Stimulated activated memory B cell treated with anti-CD40 and anti-IgM and Interleukin-4, amounts not matched to agents 10 μg/mL and 1 μg/mL and 100 μg/mL, for 72 hours (primary cell): Measurements from ENCODE around the gene SERPINB10.

Source experiments
- ATAC-seq: fragments of 150-1000 bp; cut with Tn5 transposase; 2 replicates; pipeline ENCODE4 v1.10.0; 2021
- H3K27ac Mint-ChIP-seq: one replicate; pipeline ENCODE4 v1.8.0; 2022; ENCODE audit warnings: mild to moderate bottlenecking, mixed read lengths
- H3K27me3 Mint-ChIP-seq: one replicate; pipeline ENCODE4 v1.8.0; 2022; ENCODE audit warnings: mixed read lengths
- H3K36me3 Mint-ChIP-seq: one replicate; pipeline ENCODE4 v1.8.0; 2022; ENCODE audit warnings: mixed read lengths
- H3K4me1 Mint-ChIP-seq: one replicate; pipeline ENCODE4 v1.8.0; 2022; ENCODE audit warnings: mixed read lengths
- H3K4me3 Mint-ChIP-seq: one replicate; pipeline ENCODE4 v1.8.0; 2022; ENCODE audit warnings: mild to moderate bottlenecking, moderate library complexity, mixed read lengths
- H3K9me3 Mint-ChIP-seq: one replicate; pipeline ENCODE4 v1.8.0; 2022; ENCODE audit warnings: mixed read lengths

Gene SERPINB10

GRCh38 chr18:63979409-63979920 is 71.7 kb downstream of the SERPINB10 start:
- no peaks in the 10 kb centered on the region for H3K9me3 Mint-ChIP-seq
- peaks cover 24% of the 10 kb centered on the region for H3K4me1 Mint-ChIP-seq
- no peaks in the 10 kb centered on the region for H3K27me3 Mint-ChIP-seq
- H3K36me3 Mint-ChIP-seq, result peaks cover 30% of the 10 kb centered on the region
- ATAC-seq, result peak; percentile 67
- no peak overlapping the region for H3K27ac Mint-ChIP-seq
- no peak overlapping the region for H3K4me3 Mint-ChIP-seq

DNA sequence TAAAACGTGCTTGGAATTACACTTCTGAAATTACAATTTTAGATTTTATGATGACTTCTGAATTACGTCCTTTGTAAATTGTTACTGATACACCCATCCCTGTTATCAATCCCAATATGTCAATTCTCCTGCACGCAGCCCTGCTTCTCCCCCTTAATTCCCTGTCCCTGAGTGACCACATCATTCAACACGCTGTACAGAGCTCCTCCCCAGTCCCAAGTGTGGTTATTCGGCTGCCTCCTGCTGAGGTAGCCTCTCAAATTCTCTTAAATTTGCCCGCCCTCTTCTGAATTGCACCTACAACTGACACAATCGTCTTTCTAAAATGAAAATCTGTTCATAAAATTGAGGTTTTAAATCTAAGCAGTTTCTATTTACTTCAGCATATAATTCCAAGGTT is 72.3 kb downstream of the SERPINB10 start:
- Mint-ChIP-seq H3K4me1 (peaks cover 18% of the 10 kb centered on the region), H3K4me3 (no peak overlapping the region), H3K27me3 (no peaks in the 10 kb centered on the region), H3K27ac (no peak overlapping the region), H3K9me3 (no peaks in the 10 kb centered on the region), H3K36me3 (peaks cover 35% of the 10 kb centered on the region)
- ATAC-seq, result no peak

- no peaks in the 10 kb centered on the region for H3K27me3 Mint-ChIP-seq
- H3K36me3 Mint-ChIP-seq, result peaks cover 44% of the 10 kb centered on the region
- ATAC-seq, result no peak
- H3K4me3 Mint-ChIP-seq, result no peak overlapping the region
- peaks cover 9% of the 10 kb centered on the region for H3K4me1 Mint-ChIP-seq
- H3K27ac Mint-ChIP-seq, result no peak overlapping the region
- H3K9me3 Mint-ChIP-seq, result no peaks in the 10 kb centered on the region
Measured at GRCh38 chr18:63980896-63981460, 73.2 kb downstream of the SERPINB10 start.

DNA sequence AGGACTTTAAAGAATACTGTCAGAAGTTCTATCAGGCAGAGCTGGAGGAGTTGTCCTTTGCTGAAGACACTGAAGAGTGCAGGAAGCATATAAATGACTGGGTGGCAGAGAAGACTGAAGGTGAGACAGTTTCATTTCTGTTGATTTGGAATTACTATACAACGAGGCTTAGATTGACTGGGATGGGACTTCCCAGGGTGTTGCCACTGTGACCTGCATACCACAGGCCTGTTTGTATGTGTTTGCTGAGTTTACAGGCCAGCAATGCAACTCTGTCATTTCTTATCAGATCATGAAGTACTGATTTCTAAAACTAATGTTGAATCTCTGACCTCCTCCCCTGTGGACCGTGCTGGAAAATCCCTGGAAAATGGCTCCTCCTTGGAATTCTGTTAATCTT is 74.0 kb downstream of the SERPINB10 start:
- Mint-ChIP-seq H3K4me3 (no peak overlapping the region), H3K27ac (no peak overlapping the region), H3K9me3 (no peaks in the 10 kb centered on the region), H3K36me3 (peaks cover 50% of the 10 kb centered on the region), H3K4me1 (peaks cover 8% of the 10 kb centered on the region), H3K27me3 (no peaks in the 10 kb centered on the region)
- ATAC-seq, result no peak

GRCh38 chr18:63982361-63982760 is 74.6 kb downstream of the SERPINB10 start:
- Mint-ChIP-seq H3K4me1 (peaks cover 8% of the 10 kb centered on the region), H3K27me3 (no peaks in the 10 kb centered on the region), H3K9me3 (no peaks in the 10 kb centered on the region), H3K4me3 (no peak overlapping the region), H3K36me3 (peaks cover 54% of the 10 kb centered on the region), H3K27ac (no peak overlapping the region)
- no peak for ATAC-seq
